Endothelial cell of umbilical vein (primary cell): ENCODE measurements around the gene CARD19. TPM values are rescaled to one million over a fixed set of nuclear protein-coding genes. Genes with fewer than 3 reads are reported as not detected.
A peak's percentile ranks its signal among the peaks of the same experiment; 100 is the strongest.

ENCODE experiments used
- Bru-seq: library from RNA; stranded (reverse); fragments of 400-500 nt; gene quantifications from one replicate; lab custom pipeline; 2021; lab: Mats Ljungman, UMichigan
- BruChase-seq, 2 experiments: library from RNA; stranded (reverse); fragments of 400-500 nt; gene quantifications; one replicate each; lab custom pipeline; 2021; lab: Mats Ljungman, UMichigan
- BruUV-seq: library from RNA; stranded (reverse); fragments of 400-500 nt; replicated peaks from 2 replicates; lab custom pipeline; 2021; lab: Mats Ljungman, UMichigan
- CTCF ChIA-PET: fragments of 300-600, 350-600 bp; sonication (Branson Sonifier 250); formaldehyde crosslinking; loops from one replicate; lab custom pipeline; 2021; ENCODE audit warnings: antibody characterized with exemption, inconsistent platforms; lab: Charles Lee
- POLR2A ChIA-PET: fragments of 300-600, 350-600 bp; sonication (Branson Sonifier 250); formaldehyde crosslinking; loops from one replicate; lab custom pipeline; 2021; ENCODE audit warnings: antibody characterized with exemption, inconsistent platforms; lab: Charles Lee
- DNase-seq: peaks from one replicate; pipeline ENCODE4 v3.0.0-alpha.2; 2011; ENCODE audit warnings: low read depth, low spot score
- FAIRE-seq: peaks from 2 replicates; lab custom pipeline; 2011; peaks lifted over from hg19 to GRCh38; lab: Jason Lieb, UNC
- H2AFZ ChIP-seq: 2 replicates; pipeline ENCODE4 v1.6.0; 2012; ENCODE audit warnings: low read depth, low read length, control low read depth, inconsistent platforms
- H3K27ac ChIP-seq: 2 replicates; pipeline ENCODE4 v1.5.1; 2011; ENCODE audit warnings: low read depth, mild to moderate bottlenecking, control low read depth, low read length, moderate library complexity; ENCODE audit not compliant: insufficient read depth
- H3K27me3 ChIP-seq, 2 experiments: 2 replicates each; pipeline versions ENCODE4 v1.6.0 to v1.6.1; 2011; ENCODE audit warnings: low read length in 2 of 2, mixed read lengths in 1 of 2; ENCODE audit not compliant: control insufficient read depth in 2 of 2, insufficient read depth in 2 of 2
- H3K36me3 ChIP-seq, 2 experiments: 2 replicates in 1 of 2; 3 replicates in 1 of 2; pipeline ENCODE4 v1.5.1; 2011; ENCODE audit warnings: low read length in 2 of 2, mild to moderate bottlenecking in 1 of 2, moderate library complexity in 1 of 2; ENCODE audit not compliant: control insufficient read depth in 2 of 2, insufficient read depth in 2 of 2; ENCODE audit errors: extremely low read depth in 1 of 2
- H3K4me1 ChIP-seq: 3 replicates; pipeline ENCODE4 v1.5.1; 2011; ENCODE audit warnings: mild to moderate bottlenecking, low read length; ENCODE audit not compliant: control insufficient read depth, insufficient read depth; ENCODE audit errors: extremely low read depth
- H3K4me2 ChIP-seq: 2 replicates; pipeline ENCODE4 v1.6.1; 2011; ENCODE audit warnings: low read length, control low read depth, mixed read lengths; ENCODE audit not compliant: insufficient read depth
- H3K4me3 ChIP-seq, 3 experiments: fragments of 200-600 bp in 1 of 3; sonication (generic), shearing (Covaris generic) in 1 of 3; replicated peaks in 1 of 3; 2 replicates each; pipeline ENCODE4 v1.5.1; 2011 to 2016; ENCODE audit warnings: control low read depth in 3 of 3, low read length in 3 of 3, mild to moderate bottlenecking in 2 of 3, inconsistent platforms in 1 of 3, low read depth in 1 of 3, moderate library complexity in 1 of 3; ENCODE audit not compliant: insufficient read depth in 1 of 3
- H3K79me2 ChIP-seq: 2 replicates; pipeline ENCODE4 v1.6.0; 2012; ENCODE audit warnings: low read length, inconsistent platforms; ENCODE audit not compliant: control insufficient read depth, insufficient read depth
- H3K9ac ChIP-seq: replicated peaks from 2 replicates; pipeline ENCODE3; 2011; ENCODE audit warnings: low read length, control low read depth; ENCODE audit not compliant: insufficient read depth; ENCODE audit errors: extremely low read depth
- H3K9me1 ChIP-seq: replicated peaks from 3 replicates; pipeline ENCODE4 v1.6.0; 2011; ENCODE audit warnings: mild to moderate bottlenecking, low read length; ENCODE audit not compliant: control insufficient read depth, insufficient read depth; ENCODE audit errors: extremely low read depth
- H3K9me3 ChIP-seq: replicated peaks from 2 replicates; pipeline ENCODE4 v1.5.1; 2012; ENCODE audit warnings: low read length, inconsistent platforms; ENCODE audit not compliant: control insufficient read depth, insufficient read depth
- H4K20me1 ChIP-seq: replicated peaks from 2 replicates; pipeline ENCODE3; 2011; ENCODE audit warnings: mild to moderate bottlenecking, low read length; ENCODE audit not compliant: control insufficient read depth, insufficient read depth; ENCODE audit errors: extremely low read depth
- CTCF ChIP-seq, 2 donors: IDR thresholded peaks; 1 replicate in 1 of 2; 2 replicates in 1 of 2; pipeline ENCODE4 v1.5.1; 2011; ENCODE audit warnings: low read length in 2 of 2, mild to moderate bottlenecking in 2 of 2, moderate library complexity in 2 of 2, control low read depth in 1 of 2, inconsistent platforms in 1 of 2, low read depth in 1 of 2; ENCODE audit not compliant: insufficient read depth in 1 of 2; ENCODE audit errors: extremely low read depth in 1 of 2
- EZH2 ChIP-seq: IDR thresholded peaks from 2 replicates; pipeline ENCODE4 v1.6.1; 2012; ENCODE audit warnings: borderline replicate concordance, low read depth, mild to moderate bottlenecking, moderate library complexity, low read length, inconsistent platforms; ENCODE audit not compliant: severe bottlenecking
- FOS ChIP-seq: IDR thresholded peaks from 2 replicates; pipeline ENCODE4 v1.6.1; 2011; ENCODE audit warnings: mild to moderate bottlenecking, low read length, moderate library complexity, borderline replicate concordance; ENCODE audit not compliant: insufficient read depth
- GATA2 ChIP-seq: IDR thresholded peaks from 2 replicates; pipeline ENCODE4 v1.7.0; 2011; ENCODE audit warnings: low read depth, mild to moderate bottlenecking, moderate library complexity, mixed read lengths, low read length; ENCODE audit not compliant: insufficient read length, insufficient read depth
- JUN ChIP-seq: IDR thresholded peaks from 2 replicates; pipeline ENCODE4 v1.6.1; 2011; ENCODE audit warnings: borderline replicate concordance, low read depth; ENCODE audit not compliant: insufficient read length, insufficient read depth
- MAX ChIP-seq: IDR thresholded peaks from 2 replicates; pipeline ENCODE4 v1.6.1; 2011; ENCODE audit not compliant: insufficient read depth, insufficient read length
- MYC ChIP-seq: IDR thresholded peaks from one replicate; pipeline ENCODE4 v1.6.1; 2011; ENCODE audit warnings: mild to moderate bottlenecking, low read depth, low read length
- POLR2A ChIP-seq: IDR thresholded peaks from 2 replicates; pipeline ENCODE4 v1.6.1; 2012; ENCODE audit warnings: low read depth, mild to moderate bottlenecking, control low read depth, low read length
- POLR2AphosphoS5 ChIP-seq: IDR thresholded peaks from 2 replicates; pipeline ENCODE4 v1.6.1; 2012; ENCODE audit warnings: low read depth, mild to moderate bottlenecking, control low read depth, low read length, moderate library complexity; ENCODE audit not compliant: insufficient read depth
- dilution Hi-C: fragments of 300-500 bp; cut with MboI; formaldehyde crosslinking; loops from one replicate; pipeline ENCODE4 v1.15.0; 2019; ENCODE audit warnings: low sequenced_read_pairs; ENCODE audit not compliant: extremely low pct_ligation_motif_present
- intact Hi-C: fragments of 100-400 bp; cut with micrococcal nuclease; formaldehyde crosslinking; loops from one replicate; pipeline ENCODE4 v1.10.0; 2022
- long read RNA-seq: library from polyadenylated mRNA; stranded (forward); transcript quantifications from one replicate; pipeline ENCODE4 v2.0.0, GENCODE V29; 2021
- polyA minus RNA-seq, 3 experiments: library from RNA; depleted of rRNA, polyadenylated mRNA; stranded (reverse); fragments of >200 nt; gene quantifications; 1 replicate in 1 of 3; 2 replicates in 2 of 3; pipeline ENCODE4 v1.2.3, GENCODE V29; 2011
- polyA plus RNA-seq, 4 experiments: library from polyadenylated mRNA; depleted of rRNA in 3 of 4; stranded (reverse) in 3 of 4; unstranded in 1 of 4; fragments of >200 nt; gene quantifications; 2 replicates each; pipeline versions ENCODE4 v1.2.1 to v1.2.3, GENCODE V29; 2011 to 2012; ENCODE audit warnings: missing spikeins in 1 of 4
- total RNA-seq: library from RNA; stranded (reverse); gene quantifications from 2 replicates; pipeline ENCODE4 v1.2.3, GENCODE V29; 2021

The CARD19 gene
- total RNA-seq (45.7 and 58.4 TPM in 2 replicates), polyA plus RNA-seq (148 and 238 TPM in 2 replicates), polyA minus RNA-seq (25.4 and 36.1 TPM in 2 replicates), Bru-seq, nascent RNA (percentile 71 among the genes with signal in this experiment), BruChase-seq, experiment 1, labeled RNA remaining after a 6-hour chase (percentile 67 among the genes with signal in this experiment), BruChase-seq, experiment 2, labeled RNA remaining after a 2-hour chase (percentile 75 among the genes with signal in this experiment)
- polyA plus RNA-seq (2011; cell fraction: cytosol; rRNA removed): 73.7 and 99.6 TPM in 2 replicates
- polyA plus RNA-seq (2011; cell fraction: nucleus; rRNA removed): 77.8 and 80.0 TPM in 2 replicates
- polyA plus RNA-seq (2012): 44.0 and 78.6 TPM in 2 replicates
- 7.7 TPM for polyA minus RNA-seq (2011; cell fraction: cytosol; rRNA and poly(A)+ RNA removed)
- polyA minus RNA-seq (2011; cell fraction: nucleus; rRNA and poly(A)+ RNA removed): 18.2 and 21.8 TPM in 2 replicates
- long read RNA-seq, transcript CARD19-206 (2 exons, 2,690 nt): minor isoform, 5 of 239 reads
- long read RNA-seq, transcript CARD19-207 (6 exons, 759 nt): minor isoform, 80 of 239 reads
- long read RNA-seq, transcript CARD19-201 (6 exons, 855 nt): major isoform, 98 of 239 reads
- long read RNA-seq, transcript CARD19-204 (5 exons, 660 nt): minor isoform, 11 of 239 reads
- long read RNA-seq, partial matches to known transcripts: 7 of 239 reads
- long read RNA-seq, other reads (novel, unspliced or antisense): 36 of 239 reads

- FAIRE-seq: no peak
- TF ChIP-seq FOS: no peak
- no peak for TF ChIP-seq CTCF (IDR thresholded peaks at IDR 0.05; ENCODE audit: extremely low read depth in 1 of 2, insufficient read depth in 1 of 2, low read depth in 1 of 2, low read length in 2 of 2)
- peak; percentile 77 for TF ChIP-seq POLR2AphosphoS5
- TF ChIP-seq GATA2: no peak
- no peak for TF ChIP-seq JUN
- TF ChIP-seq MYC: no peak
- no peak for TF ChIP-seq EZH2
- peak; percentile 70 for TF ChIP-seq POLR2A
- no peak for TF ChIP-seq MAX
- Histone ChIP-seq H4K20me1 (no peaks in the 10 kb centered on the region), H3K4me1 (peaks cover 34% of the 10 kb centered on the region), H3K4me2 (peak within 1 kb of the TSS; percentile 83), H3K36me3 (no peaks in the 10 kb centered on the region), H3K79me2 (peaks cover 42% of the 10 kb centered on the region), H3K9me1 (no peaks in the 10 kb centered on the region), H3K9ac (peak within 1 kb of the TSS; percentile 67), H3K4me3 (peak within 1 kb of the TSS; percentile 82 to 91 (median 83)), H3K9me3 (no peaks in the 10 kb centered on the region), H3K27me3 (no peaks in the 10 kb centered on the region), H3K27ac (peak within 1 kb of the TSS; percentile 69), H2AFZ (peak within 1 kb of the TSS; percentile 65)
- BruUV-seq: no TSS peak
- intact Hi-C loops: loop anchor here (1.0 to 10.0 kb wide), 4 partner anchors 218 to 1069 kb away; partner anchors contain the start of genes IPPK and ZNF484
- dilution Hi-C loops: no loop called here
- POLR2A ChIA-PET: interaction anchor here (1.0 to 1.7 kb wide), 5 partner anchors 33 to 426 kb away, joined by 3 to 8 read pairs (median 4); partner anchors contain the start of genes FAM120AOS, IPPK and NINJ1
- CTCF ChIA-PET: interaction anchor here (0.9 to 2.0 kb wide), 7 partner anchors 13 to 470 kb away, joined by 3 to 13 read pairs (median 5); no protein-coding TSS in a partner anchor
- no peak for DNase-seq
Measured at GRCh38 chr9:93096131-93096802, at the start of gene CARD19. TSS of gene CARD19 (plus strand) at chr9:93096217. CDS start at chr9:93096346, 129 bp downstream.
